PC-3 (cell line): ENCODE data around the gene AP5Z1.

ENCODE experiments used
- EZH2 ChIP-seq: fragments of 300-600 bp; sonication (generic); IDR thresholded peaks from one replicate; pipeline ENCODE4 v1.6.1; 2017; ENCODE audit warnings: antibody characterized with exemption, mild to moderate bottlenecking, low read length; ENCODE audit not compliant: unreplicated experiment
- TF ChIP-seq, protein P1 (sequence below): fragments of 300-600 bp; sonication (generic); conservative IDR thresholded peaks from 2 replicates; pipeline ENCODE4 v1.5.1; 2017; ENCODE audit warnings: antibody characterized with exemption, low read depth, mild to moderate bottlenecking, low read length

DNA sequence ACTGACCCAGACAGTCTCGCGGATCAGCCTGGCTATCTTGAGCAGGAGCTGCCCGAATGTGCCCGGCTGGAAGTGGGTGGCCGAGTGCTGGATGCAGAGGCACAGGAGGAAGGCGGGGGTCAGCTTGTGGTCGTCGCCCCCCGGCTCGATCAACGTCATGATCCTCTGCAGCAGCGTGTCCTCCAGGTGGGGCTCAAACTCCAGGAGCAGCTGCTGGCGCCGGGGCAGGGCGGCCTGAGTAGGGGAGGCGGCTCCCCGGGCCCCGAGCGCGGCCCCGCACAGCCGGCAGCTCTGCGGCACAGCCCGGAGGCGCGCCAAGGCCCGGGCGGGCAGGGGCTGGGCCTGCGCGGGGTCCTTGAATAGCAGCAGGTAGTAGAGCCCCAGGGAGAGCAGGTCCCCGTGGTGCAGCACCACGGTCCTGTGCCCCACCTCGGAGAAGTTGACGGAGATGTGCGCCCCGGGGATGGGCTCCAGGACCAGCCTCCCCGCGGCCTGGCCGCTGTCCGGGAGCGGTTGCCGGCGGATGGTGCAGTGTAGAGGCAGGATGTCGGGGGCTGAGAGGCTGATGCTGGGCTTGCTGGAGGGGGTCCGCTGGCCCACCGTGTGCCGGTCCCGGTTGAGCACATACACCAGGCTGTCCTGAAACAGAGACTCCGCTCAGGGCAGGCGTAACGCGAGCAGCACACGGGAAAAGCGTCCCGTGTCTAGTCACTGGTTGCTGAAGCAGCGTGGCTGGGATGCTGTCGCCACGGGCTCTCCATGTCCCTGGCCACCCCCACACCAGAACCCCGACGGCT is 59.4 kb downstream of the AP5Z1 start:
- TF ChIP-seq, protein P1, sequence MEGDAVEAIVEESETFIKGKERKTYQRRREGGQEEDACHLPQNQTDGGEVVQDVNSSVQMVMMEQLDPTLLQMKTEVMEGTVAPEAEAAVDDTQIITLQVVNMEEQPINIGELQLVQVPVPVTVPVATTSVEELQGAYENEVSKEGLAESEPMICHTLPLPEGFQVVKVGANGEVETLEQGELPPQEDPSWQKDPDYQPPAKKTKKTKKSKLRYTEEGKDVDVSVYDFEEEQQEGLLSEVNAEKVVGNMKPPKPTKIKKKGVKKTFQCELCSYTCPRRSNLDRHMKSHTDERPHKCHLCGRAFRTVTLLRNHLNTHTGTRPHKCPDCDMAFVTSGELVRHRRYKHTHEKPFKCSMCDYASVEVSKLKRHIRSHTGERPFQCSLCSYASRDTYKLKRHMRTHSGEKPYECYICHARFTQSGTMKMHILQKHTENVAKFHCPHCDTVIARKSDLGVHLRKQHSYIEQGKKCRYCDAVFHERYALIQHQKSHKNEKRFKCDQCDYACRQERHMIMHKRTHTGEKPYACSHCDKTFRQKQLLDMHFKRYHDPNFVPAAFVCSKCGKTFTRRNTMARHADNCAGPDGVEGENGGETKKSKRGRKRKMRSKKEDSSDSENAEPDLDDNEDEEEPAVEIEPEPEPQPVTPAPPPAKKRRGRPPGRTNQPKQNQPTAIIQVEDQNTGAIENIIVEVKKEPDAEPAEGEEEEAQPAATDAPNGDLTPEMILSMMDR = no peak
- no peak for TF ChIP-seq EZH2
